NCI-H2107 treated with DMSO at 0.1 percent for 48 hours (cell line): ENCODE results near the gene MVB12B.

Experiments
- DNase-seq: peaks from one replicate; lab custom pipeline; 2025; ENCODE audit not compliant: unreplicated experiment; lab: John Stamatoyannopoulos, UW

MVB12B gene

DNA sequence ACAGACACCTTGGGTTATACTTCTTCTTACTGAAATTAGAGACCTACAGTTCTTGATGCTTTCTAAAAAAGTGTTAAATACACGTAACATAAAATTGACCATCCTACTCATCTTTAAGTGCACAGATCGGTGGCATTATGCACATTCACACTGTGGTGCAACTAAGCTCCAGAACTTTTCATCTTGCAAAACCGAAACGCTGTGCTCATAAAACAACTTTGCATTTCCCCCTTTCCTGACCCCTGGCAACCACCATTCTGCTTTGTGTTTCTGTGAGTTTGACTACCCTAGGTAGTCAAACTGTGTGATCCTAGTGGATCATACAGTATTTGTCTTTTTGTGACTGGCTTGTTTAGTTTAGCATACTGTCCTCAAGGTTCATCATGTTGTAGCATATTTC lies 3.9 kb downstream of the MVB12B start:
- no peak for DNase-seq

DNA sequence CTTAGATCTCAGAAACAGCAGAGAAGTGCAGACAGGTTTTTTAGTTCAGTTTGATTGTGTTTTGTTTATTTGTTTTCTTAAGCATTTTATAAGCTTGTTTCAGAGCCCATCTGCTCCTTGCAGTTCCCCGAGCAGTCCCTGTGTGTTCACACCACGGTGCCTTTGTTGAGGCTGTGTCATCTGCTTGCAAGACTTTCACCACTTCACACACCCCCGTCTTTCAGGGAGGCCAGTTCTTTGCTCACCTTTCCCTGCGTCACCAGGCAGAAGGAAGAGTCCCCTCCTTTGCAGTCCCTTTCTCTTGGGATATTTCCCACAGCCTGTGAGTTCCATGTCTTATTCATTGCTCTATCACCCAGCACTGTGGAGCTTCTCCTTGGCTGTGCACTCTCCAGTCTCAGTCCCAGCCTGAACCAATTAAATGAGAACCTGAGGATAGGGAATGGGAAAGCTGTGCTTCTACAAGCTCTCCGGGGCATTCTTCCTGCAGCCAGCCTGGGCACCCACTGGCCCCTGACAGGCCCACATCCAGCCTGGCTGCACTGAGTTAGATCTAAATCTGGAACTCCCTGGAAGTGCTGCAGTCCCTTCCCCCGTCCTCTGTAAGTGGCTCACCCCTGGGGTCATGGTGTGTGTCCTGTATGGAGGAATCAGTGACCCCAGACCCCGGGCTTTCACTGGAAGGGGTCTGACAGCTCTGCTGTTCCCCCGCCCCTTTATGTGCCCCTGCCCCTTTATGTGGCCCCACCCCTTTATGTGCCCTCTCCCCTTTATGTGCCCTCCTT lies 5.5 kb downstream of the MVB12B start:
- DNase-seq = no peak

DNA sequence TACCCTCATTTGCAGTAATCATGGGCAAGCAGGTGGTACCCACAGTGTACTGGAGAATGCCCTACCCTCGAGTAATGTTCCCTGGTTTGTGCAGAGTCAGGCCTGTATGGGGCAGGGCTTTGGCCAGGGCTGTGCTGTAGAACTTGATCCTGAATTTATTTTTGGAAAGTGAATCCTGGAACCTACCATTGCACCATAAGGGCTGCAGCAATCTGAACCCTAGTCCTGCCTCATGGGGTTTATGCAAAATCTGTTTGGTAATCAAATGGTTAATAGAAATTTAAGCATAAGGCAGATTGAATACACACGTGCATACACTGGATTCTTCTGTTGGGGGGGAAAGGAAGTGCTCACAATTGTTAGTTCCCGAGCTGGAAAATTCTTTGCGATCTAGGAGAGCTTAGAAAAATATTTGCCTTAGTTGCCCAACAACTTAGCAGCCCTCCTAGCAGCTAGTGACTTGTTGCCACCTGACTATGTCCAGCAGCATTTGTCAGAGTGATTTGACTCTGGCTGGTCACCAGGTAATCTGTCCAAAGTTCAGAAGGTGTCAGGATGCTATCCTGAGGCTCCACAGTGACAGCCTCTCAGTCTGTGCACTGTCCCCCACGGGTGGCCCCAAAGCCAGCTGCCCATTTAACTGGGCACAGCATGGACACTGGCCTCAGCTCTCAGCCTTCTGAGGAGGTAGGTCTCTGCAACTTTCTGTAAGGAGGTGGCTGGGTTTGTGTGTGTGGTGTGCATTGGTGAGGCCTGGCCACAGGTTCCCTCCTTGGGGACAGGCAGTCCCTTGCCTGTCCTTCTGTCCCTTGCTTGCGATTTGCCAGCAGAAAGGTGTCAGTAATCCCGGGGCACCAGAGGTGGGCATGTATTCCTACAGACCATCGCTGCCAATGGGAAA lies 8.3 kb downstream of the MVB12B start:
- no peak for DNase-seq

DNA sequence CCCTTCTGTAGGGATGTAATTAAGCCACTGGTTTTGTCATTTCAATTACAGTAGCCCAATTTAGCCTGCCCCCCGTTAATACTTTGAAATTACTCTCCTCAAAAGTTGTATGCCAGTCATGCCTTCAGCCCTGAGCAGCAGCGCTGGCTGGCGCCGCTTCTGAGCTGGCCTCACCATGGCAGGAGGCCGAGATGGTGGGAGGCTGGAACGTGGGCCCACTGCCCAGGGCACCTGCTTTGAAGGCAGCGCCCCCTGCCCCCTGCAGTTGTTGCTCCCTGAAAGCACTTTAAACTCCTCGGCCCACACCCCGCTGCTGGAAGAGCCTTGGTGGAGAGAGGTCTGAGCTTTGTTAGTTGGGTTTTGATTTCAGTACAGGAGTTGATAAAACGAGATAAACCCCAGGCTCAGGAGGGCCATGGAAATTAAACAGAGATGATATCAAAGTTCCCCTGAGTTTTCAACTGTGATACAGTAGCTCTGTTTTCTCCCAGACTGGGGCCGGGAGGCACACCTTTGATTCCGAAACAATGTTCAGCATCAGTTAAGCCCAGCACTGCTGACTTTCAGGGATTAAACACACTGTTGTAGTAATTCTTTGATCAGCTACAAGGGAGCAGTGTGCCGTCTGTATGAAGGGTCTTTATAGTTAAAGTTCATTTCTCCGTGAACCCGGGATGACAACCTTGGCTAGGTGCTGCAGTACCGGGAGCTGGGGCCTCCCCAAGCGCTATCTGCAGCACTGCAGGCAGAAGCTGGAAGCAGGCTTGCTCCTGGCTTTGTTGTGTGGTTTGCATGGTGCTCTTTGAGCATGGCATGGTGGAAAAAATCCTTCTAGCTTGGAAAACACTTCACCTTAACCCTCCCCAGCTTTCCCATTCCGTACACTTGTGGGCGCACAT lies 9.5 kb downstream of the MVB12B start:
- DNase-seq = no peak

DNA sequence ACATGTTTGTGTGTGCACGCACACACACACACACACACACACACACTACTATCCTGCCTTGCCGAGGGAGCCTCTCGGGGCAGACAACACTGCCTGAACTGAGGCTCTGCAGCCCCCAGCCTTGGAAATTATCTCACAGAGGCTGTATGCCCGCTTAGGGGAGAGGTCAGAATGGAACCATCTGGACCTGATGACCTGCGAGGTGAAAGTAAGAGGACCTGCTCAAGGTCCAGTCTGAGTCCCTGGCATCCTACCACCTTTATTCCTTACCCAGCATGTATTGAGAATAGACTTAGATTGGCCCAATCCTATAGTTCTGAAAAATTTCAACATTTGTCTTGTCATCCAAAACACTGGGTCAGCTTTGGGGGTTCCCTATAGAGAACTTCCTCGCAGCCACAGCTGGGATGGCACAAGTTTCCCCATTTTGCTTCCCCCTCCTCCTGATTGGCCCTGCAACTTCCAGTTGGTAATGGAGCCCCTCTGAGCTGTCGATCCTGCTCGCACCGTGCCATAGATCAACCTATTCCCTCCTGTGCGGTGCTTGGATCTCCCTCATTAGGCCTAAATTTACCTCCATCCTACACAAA lies 10.2 kb downstream of the MVB12B start:
- no peak for DNase-seq

GRCh38 chr9:126337729-126338372 lies 11.2 kb downstream of the MVB12B start:
- no peak for DNase-seq

GRCh38 chr9:126338945-126339344 lies 12.3 kb downstream of the MVB12B start:
- no peak for DNase-seq

DNA sequence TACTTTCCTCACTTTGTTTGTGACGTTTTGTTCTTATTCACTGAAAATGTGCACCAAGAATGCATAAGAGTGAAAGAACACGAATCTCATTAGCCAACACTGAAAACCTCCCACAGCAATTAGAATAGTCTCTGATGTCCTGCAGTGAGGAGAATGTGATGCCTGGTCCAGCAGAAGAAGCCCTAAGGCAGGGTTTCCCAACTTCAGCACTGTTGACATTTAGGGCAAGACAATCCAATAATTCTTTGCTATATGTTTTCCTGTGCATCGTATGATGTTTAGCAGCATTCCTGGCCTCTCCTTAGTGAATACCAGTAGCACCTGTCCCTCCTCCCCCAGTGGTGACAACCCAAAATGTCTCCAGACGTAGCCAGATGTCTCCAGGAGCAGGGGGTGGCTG lies 14.8 kb downstream of the MVB12B start:
- DNase-seq = no peak

GRCh38 chr9:126341902-126342301 lies 15.3 kb downstream of the MVB12B start:
- DNase-seq = no peak

- no peak for DNase-seq
These were observed 16.0 kb downstream of the MVB12B start for GRCh38 chr9:126342621-126343031.

GRCh38 chr9:126343271-126343700 lies 16.7 kb downstream of the MVB12B start:
- no peak for DNase-seq

GRCh38 chr9:126346031-126346430 lies 19.4 kb downstream of the MVB12B start:
- no peak for DNase-seq

GRCh38 chr9:126347093-126347492 lies 20.5 kb downstream of the MVB12B start:
- no peak for DNase-seq

DNA sequence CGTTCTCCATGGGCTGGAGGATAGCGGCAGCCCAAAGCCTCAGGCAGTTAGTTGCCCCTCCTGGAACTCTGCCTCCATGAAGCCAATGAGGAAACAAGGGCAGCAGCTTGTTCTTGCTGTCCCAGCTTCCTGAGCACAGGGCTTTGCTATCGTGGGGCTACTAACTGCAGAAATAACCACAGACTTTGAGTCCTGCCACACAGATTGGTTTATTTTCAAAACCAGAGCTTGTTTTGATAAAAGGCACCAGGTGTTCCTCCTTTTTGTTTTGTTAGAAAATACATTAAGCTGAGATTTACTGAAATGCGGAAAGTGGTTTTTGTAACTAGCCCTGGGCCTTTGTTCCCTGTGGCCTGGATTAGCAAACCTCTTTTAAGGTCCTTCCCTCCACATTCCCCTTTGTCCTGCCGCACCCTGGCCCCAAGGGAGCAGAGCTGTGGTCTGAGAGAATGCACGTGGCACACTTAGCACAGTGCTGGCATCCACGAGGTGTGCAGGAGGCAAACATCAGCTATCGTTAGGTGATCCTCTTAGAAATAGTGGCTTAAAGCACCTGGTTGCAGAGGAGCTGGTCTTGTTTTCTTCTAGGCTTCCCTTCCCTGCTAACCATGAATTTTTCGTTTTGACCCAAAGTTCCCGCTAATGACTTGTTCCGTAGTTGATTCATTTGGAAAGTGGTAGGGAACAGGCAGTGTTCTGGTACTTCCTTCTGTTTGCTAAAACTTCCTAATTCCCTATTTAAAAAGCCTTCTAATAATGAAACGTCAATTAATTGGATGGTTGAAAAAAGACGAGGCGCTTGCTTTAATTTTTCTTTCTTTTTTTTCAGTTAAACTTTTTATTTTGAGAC lies 21.5 kb downstream of the MVB12B start:
- DNase-seq = peak; percentile 92

GRCh38 chr9:126348911-126349550 lies 22.4 kb downstream of the MVB12B start:
- no peak for DNase-seq

GRCh38 chr9:126354887-126355770 lies 28.5 kb downstream of the MVB12B start:
- DNase-seq = no peak

DNA sequence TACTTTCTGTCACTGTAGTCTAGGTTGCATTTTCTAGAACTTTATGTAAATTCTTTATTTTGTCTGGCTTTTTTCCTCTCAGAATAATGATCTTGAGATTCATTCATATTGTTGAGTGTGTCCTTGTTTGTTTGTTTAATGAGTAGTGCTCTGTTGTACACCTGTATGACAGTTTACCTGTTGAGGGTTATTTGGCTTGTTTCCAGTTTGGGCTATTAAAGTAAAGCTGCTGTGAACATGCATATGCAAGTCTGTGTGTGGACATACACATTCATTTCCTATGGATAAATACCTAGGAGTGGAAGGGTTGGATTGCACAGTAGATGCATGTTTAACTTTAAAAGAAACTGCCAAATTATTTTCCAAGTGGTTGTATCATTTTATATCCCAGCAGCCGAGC lies 30.4 kb downstream of the MVB12B start:
- no peak for DNase-seq

DNA sequence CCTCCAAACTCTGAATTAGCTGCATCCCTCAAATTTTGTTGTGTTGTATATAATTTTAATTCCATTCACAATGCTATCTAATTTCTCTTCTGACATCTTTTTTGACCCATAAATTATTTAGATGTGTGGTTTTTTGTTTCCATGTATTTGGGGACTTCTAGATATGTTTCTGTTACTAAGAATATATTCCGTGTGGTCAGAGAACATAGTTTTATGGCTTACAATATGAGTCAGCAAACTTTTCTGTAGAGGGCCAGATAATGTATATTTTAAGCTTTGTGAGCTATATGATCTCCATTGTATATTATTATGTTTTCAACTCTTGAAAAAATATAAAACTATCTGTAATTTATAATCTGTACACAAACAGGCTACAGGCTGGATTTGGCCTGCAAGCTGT lies 33.4 kb downstream of the MVB12B start:
- no peak for DNase-seq
